ENCODE data around the gene TRIM44.

TRIM44 gene

GRCh38 chr11:35787626-35788025 lies 125.1 kb downstream of the TRIM44 start:
- DNase-seq (ENCODE audit: low read depth in 3 of 3): no peak

- DNase-seq (ENCODE audit: low read depth in 3 of 3): no peak
Measured at GRCh38 chr11:35791088-35791958, 128.7 kb downstream of the TRIM44 start.

GRCh38 chr11:35792148-35792845 lies 129.7 kb downstream of the TRIM44 start:
- no peak for DNase-seq (ENCODE audit: low read depth in 3 of 3)

- DNase-seq (ENCODE audit: low read depth in 3 of 3): no peak
Measured at GRCh38 chr11:35792846-35793192, 130.2 kb downstream of the TRIM44 start.

GRCh38 chr11:35794333-35794732 lies 131.8 kb downstream of the TRIM44 start:
- no peak for DNase-seq (ENCODE audit: low read depth in 3 of 3)

GRCh38 chr11:35794850-35795249 lies 132.3 kb downstream of the TRIM44 start:
- no peak for DNase-seq (ENCODE audit: low read depth in 3 of 3)

- no peak for DNase-seq (ENCODE audit: low read depth in 3 of 3)
Measured at GRCh38 chr11:35796562-35796961, 134.0 kb downstream of the TRIM44 start.

GRCh38 chr11:35798423-35798822 lies 135.8 kb downstream of the TRIM44 start:
- DNase-seq (ENCODE audit: low read depth in 3 of 3): no peak

GRCh38 chr11:35798983-35799382 lies 136.4 kb downstream of the TRIM44 start:
- DNase-seq (ENCODE audit: low read depth in 3 of 3): no peak

GRCh38 chr11:35799655-35800054 lies 137.1 kb downstream of the TRIM44 start:
- DNase-seq (ENCODE audit: low read depth in 3 of 3): no peak

GRCh38 chr11:35800970-35801953 lies 138.7 kb downstream of the TRIM44 start:
- no peak for DNase-seq (ENCODE audit: low read depth in 3 of 3)

- DNase-seq (ENCODE audit: low read depth in 3 of 3): no peak
Measured at GRCh38 chr11:35802221-35802620, 139.6 kb downstream of the TRIM44 start.

GRCh38 chr11:35802672-35803071 lies 140.1 kb downstream of the TRIM44 start:
- no peak for DNase-seq (ENCODE audit: low read depth in 3 of 3)

GRCh38 chr11:35803115-35803514 lies 140.5 kb downstream of the TRIM44 start:
- DNase-seq (ENCODE audit: low read depth in 3 of 3): no peak

- DNase-seq (ENCODE audit: low read depth in 3 of 3): no peak
Measured at GRCh38 chr11:35804451-35805040, 142.0 kb downstream of the TRIM44 start.

- DNase-seq (ENCODE audit: low read depth in 3 of 3): no peak
Measured at GRCh38 chr11:35809561-35809960, 147.0 kb downstream of the TRIM44 start.

GRCh38 chr11:35810045-35810645 lies 147.6 kb downstream of the TRIM44 start:
- no peak for DNase-seq (ENCODE audit: low read depth in 3 of 3)

GRCh38 chr11:35811783-35812182 lies 149.2 kb downstream of the TRIM44 start:
- no peak for DNase-seq (ENCODE audit: low read depth in 3 of 3)

GRCh38 chr11:35812828-35813227 lies 150.3 kb downstream of the TRIM44 start:
- DNase-seq (ENCODE audit: low read depth in 3 of 3): no peak

- no peak for DNase-seq (ENCODE audit: low read depth in 3 of 3)
Measured at GRCh38 chr11:35814081-35814695, 151.6 kb downstream of the TRIM44 start.

Measured in stimulated activated CD4-positive, alpha-beta T cell treated with anti-CD3 and anti-CD28 coated beads, TNF-alpha, amount 100 ng/mL, for 4 hours (primary cell).